Endothelial cell (in vitro differentiated cells): ENCODE measurements around the gene FOXD1. TPM values are rescaled to one million over a fixed set of nuclear protein-coding genes. Genes with fewer than 3 reads are reported as not detected.
A peak's percentile ranks its signal among the peaks of the same experiment; 100 is the strongest.

ENCODE experiments used
- DNase-seq: peaks from one replicate; pipeline ENCODE4 v3.0.0; 2021; ENCODE audit warnings: low spot score
- H3K27ac Mint-ChIP-seq: one replicate; pipeline ENCODE4 v1.8.0; 2021; ENCODE audit warnings: mixed read lengths, inconsistent platforms; ENCODE audit not compliant: unreplicated experiment
- H3K27me3 Mint-ChIP-seq: one replicate; pipeline ENCODE4 v1.8.0; 2021; ENCODE audit warnings: mild to moderate bottlenecking, moderate library complexity, mixed read lengths, inconsistent platforms; ENCODE audit not compliant: unreplicated experiment
- H3K36me3 Mint-ChIP-seq: one replicate; pipeline ENCODE4 v1.8.0; 2021; ENCODE audit warnings: mild to moderate bottlenecking, low read depth, mixed read lengths, inconsistent platforms; ENCODE audit not compliant: unreplicated experiment
- H3K4me1 Mint-ChIP-seq: one replicate; pipeline ENCODE4 v1.8.0; 2021; ENCODE audit warnings: mild to moderate bottlenecking, mixed read lengths, inconsistent platforms; ENCODE audit not compliant: unreplicated experiment
- H3K4me3 Mint-ChIP-seq: one replicate; pipeline ENCODE4 v1.8.0; 2021; ENCODE audit warnings: mild to moderate bottlenecking, mixed read lengths, inconsistent platforms; ENCODE audit not compliant: unreplicated experiment
- H3K9me3 Mint-ChIP-seq: one replicate; pipeline ENCODE4 v1.8.0; 2021; ENCODE audit warnings: mixed read lengths, inconsistent platforms; ENCODE audit not compliant: unreplicated experiment
- CTCF ChIP-seq: fragments of 200-600 bp; sonication (generic); IDR thresholded peaks from one replicate; pipeline ENCODE4 v1.5.0; 2021; ENCODE audit warnings: antibody characterized with exemption; ENCODE audit not compliant: unreplicated experiment
- total RNA-seq: library from RNA; stranded (reverse); fragmentation: NEBNext Ultra II Directional; extraction: Animal tissue kit (Norgen Biotek cat#: 25700); gene quantifications from one replicate; pipeline ENCODE4 v1.2.1, GENCODE V29; 2021; ENCODE audit not compliant: unreplicated experiment

FOXD1 gene
- total RNA-seq, 1 donor from 2014 or later, result 0.33 TPM

- Mint-ChIP-seq H3K27ac (no peak overlapping the region), H3K9me3 (no peaks in the 10 kb centered on the region), H3K4me1 (peaks cover 13% of the 10 kb centered on the region), H3K4me3 (peak overlapping the region; percentile 72), H3K36me3 (no peaks in the 10 kb centered on the region), H3K27me3 (peaks cover 22% of the 10 kb centered on the region)
- DNase-seq, result peak; percentile 34
- TF ChIP-seq CTCF, result no peak
These were observed 28.8 kb downstream of the FOXD1 start for GRCh38 chr5:73419465-73420390.

GRCh38 chr5:73419117-73419464 is 29.5 kb downstream of the FOXD1 start:
- Mint-ChIP-seq H3K36me3 (no peaks in the 10 kb centered on the region), H3K4me1 (peaks cover 13% of the 10 kb centered on the region), H3K27me3 (peaks cover 21% of the 10 kb centered on the region), H3K27ac (no peak overlapping the region), H3K4me3 (peak overlapping the region; percentile 68), H3K9me3 (no peaks in the 10 kb centered on the region)
- no peak for DNase-seq
- no peak for TF ChIP-seq CTCF

GRCh38 chr5:73418244-73418691 is 30.3 kb downstream of the FOXD1 start:
- DNase-seq, result no peak
- Mint-ChIP-seq H3K36me3 (no peaks in the 10 kb centered on the region), H3K4me1 (peaks cover 13% of the 10 kb centered on the region), H3K9me3 (no peaks in the 10 kb centered on the region), H3K27ac (no peak overlapping the region), H3K27me3 (peaks cover 20% of the 10 kb centered on the region), H3K4me3 (no peak overlapping the region)
- no peak for TF ChIP-seq CTCF

GRCh38 chr5:73417303-73418034 is 31.1 kb downstream of the FOXD1 start:
- Mint-ChIP-seq H3K4me3 (no peak overlapping the region), H3K4me1 (peaks cover 13% of the 10 kb centered on the region), H3K27ac (no peak overlapping the region), H3K27me3 (peaks cover 21% of the 10 kb centered on the region), H3K36me3 (no peaks in the 10 kb centered on the region), H3K9me3 (no peaks in the 10 kb centered on the region)
- no peak for TF ChIP-seq CTCF
- no peak for DNase-seq
